Stimulated activated CD8-positive, alpha-beta memory T cell treated with anti-CD3 and anti-CD28 coated beads, Interleukin-7, amount 100 ng/mL, for 48 hours (primary cell): ENCODE results near the gene TIRAP.
A peak's percentile ranks its signal among the peaks of the same experiment; 100 is the strongest.
"Not testable (repeated sequence)": the region's sequence is repeated elsewhere in the genome, so short reads cannot be mapped to it uniquely, and the experiment has no call there.

ENCODE experiments used
- DNase-seq, 2 donors: peaks; one replicate each; pipeline ENCODE4 v3.0.0-alpha.2; 2020; ENCODE audit warnings: low read depth in 1 of 2; ENCODE audit errors: extremely low read depth in 1 of 2

TIRAP gene, protein sequence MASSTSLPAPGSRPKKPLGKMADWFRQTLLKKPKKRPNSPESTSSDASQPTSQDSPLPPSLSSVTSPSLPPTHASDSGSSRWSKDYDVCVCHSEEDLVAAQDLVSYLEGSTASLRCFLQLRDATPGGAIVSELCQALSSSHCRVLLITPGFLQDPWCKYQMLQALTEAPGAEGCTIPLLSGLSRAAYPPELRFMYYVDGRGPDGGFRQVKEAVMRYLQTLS

DNA sequence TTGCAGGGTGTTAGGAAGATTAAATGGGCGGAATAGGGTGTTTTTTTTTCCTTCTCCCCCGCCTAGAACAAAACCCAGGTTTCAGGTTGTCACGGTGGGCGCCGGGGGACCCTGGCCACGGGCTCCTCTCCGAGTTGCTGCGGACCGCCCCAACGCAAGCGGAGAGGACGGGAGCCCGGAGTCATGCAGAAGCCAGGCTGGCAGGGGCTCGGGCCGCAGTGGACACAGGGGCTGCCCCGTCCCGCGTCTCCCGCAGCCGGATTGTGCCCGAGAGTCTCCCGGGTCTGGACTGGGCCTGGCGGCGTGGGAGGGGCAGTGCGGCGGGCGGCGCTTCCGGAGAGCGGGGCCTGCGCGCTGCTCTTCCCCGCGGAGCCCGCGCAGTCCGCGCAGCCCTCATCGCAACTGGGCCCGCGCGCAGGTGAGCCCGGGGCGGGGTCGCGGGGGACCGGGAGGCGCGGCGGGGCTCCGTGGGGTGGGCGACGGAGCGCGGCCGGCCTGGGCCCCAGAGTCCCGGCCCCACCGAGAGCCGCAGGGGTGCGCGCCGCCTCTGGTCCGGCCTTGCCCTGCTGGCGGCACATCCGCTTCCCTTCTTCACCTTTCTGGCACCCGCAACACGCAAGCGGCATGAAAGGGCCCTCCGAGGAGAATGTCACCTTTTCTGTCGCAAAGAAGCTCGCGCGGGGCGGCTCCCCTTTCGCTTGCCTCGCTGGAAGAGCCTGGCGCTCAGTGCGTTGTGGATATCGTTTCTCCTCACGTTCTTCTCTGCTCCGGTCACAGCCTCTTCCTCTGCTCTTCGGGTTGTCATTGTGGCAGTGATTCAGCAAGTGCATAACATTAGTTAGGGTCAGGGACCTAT lies at the start of gene TIRAP:
Gene TIRAP, plus strand, starts transcription at position 358 of the 856 bp plus-strand sequence. CDS start 7,802 bp downstream, outside the sequence.
- DNase-seq, result peak in 1 of 2 donors; percentile 26

DNA sequence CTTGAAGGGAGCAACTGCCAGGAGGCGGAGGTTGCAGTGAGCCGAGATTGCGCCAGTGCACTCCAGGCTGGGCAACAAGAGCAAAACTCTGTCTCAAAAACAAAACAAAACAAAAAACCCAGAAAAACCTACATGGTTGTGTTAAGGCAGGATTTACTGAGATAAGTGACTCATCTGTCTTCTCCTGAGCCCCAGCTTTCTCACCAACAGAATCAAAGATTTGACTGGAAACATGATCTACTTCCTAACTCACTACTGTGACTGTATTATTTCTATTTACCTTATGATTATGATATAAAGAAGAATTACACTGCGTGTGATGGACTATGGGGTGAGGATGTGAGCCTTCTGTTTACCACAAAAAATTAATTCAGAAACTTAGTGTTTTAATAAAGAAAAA lies 49.5 kb upstream of the TIRAP start:
- DNase-seq, result no peak

DNA sequence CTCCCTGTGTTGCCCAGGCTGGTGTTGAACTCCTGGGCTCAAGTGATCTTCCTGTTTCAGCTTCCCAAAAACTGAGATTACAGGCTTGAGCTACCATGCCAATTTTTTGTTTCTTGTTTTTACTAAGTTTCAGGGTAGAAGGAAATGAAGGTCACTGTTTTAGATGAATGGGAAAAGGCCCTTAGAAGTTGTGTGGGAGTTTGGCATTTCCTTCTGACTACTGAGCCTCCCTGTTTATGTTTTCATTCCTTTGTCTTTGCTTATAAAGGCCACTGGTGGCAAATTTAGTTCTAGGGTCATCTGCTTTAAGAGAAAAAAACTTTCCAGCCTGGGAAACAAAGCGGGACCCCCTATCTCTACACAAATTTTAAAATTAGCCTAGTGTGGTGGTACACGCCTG lies 36.3 kb upstream of the TIRAP start:
- no peak for DNase-seq

DNA sequence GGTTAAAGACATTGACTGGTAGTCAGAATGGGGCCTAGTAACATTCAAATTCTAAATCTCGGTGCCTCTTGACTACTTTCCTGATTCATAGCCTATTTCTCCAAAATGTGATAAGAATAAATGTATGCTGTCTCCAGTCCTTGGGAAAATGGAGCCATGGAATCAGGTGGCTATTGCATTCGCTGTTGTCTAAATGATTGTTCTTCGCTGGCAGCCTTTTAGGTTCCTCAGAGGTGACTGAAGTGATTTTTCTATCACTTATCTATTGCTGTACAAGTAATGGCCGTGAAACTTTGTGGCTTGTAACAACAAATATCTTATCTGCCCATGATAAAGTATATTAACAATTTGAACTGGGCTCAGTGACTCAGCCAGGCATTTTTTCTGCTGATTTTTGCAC lies 29.6 kb upstream of the TIRAP start:
- DNase-seq, result no peak

DNA sequence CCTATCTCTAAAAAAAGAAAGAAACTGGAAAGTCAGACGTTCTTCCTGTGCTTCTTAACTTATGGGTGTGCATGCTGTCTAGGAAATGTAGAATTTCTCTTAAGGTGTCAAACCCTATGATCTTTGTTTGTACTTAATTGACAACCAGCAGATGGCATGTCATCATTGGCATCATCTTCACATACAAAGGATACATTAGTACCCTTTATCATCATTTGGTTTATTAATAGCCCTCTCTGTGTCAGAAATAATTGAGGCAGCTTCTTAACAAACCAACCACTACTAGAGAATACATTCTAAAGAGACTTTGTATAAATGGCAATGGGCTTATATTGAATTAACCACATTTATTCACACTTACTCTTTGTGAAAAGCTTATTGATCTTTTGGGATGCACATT lies 28.1 kb upstream of the TIRAP start:
- no peak for DNase-seq

DNA sequence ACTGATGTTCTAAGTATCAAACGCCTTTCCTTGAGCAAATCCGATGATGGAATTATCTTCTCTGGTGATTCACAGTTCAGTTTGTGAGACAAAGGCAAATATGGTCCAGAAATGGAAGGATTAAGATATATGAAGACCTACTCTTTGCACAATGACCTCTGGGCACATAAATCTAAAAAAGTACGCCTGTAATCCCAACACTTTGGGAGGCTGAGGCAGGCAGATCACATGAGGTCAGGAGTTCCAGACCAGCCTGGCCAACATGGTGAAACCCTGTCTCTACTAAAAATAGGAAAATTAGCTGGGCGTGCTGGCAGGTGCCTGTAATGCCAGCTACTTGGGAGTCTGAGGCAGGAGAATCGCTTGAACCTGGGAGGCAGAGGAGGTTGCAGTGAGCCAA lies 27.4 kb upstream of the TIRAP start:
- not testable (repeated sequence) for DNase-seq

DNA sequence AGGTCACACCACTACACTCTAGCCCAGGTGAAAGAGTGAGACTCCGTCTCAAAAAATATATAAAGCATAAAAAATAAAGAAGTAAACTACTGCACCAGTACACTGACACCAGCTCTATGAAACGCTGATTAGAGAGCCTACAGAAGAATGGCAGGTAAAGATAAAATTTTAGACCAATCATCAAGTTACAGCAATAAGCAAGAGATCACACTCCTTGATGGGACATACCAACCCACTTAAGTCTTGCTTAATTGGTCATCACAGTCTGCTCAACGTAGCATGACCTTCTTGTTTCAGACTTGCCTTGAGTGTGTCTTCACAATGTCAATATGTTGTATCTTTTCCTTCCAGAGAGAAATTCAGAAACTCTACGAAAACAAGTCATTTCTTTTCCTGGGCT lies 26.7 kb upstream of the TIRAP start:
- DNase-seq, result no peak

DNA sequence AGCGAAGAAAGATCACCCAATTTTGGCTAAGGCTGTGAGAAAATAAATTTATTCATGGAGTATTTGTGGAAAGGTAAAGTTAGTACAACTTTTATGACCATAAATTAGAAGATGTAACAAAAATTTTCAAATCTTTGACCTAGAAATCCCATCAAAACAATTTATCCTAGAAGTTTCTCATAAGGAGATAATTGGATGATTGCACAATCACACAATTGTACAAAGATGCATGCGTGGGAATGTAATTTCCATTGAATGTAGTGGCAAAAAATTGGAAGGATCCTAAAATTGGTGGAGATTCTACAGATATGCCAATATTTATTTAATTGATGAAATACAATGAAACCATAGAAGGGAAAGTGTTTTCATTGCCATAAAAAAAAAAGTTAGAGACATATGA lies 25.7 kb upstream of the TIRAP start:
- no peak for DNase-seq

DNA sequence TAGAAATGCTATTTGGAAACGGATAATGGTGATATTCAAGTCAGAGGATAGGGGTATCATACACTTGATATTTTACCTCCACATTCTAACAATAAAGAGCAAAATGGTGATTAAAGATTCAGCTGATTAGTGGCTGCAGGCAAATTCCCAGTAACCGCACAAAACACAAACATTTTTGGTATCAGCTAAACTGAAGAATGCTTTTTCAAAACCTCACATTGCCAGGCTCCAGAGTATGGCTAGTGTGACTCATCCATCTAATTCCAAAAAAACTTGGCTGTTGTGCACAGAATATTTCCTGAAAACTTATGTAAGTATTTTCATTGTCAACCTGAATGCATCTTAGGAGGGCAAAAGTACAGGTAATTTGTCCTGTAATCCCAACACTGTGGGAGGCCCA lies 25.1 kb upstream of the TIRAP start:
- DNase-seq, result no peak

DNA sequence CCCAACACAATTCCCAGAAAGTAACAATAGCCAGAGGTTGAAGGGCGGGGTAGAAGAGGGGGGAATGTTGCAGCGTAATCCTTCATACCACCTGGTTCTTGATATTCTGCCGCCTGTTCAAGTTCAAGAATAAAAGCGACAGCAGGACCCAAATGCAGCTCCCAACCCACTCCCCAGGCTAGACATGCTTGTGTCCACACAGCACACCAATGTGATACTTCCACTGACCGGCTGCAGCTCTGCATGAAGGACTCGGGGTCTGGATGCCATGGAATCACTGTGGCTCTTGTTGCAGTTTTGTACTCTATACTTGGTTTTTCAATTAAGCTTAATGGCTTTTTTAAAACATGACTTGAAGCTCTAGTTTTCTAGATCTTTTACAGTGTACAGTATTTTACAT lies 20.7 kb upstream of the TIRAP start:
- no peak for DNase-seq

DNA sequence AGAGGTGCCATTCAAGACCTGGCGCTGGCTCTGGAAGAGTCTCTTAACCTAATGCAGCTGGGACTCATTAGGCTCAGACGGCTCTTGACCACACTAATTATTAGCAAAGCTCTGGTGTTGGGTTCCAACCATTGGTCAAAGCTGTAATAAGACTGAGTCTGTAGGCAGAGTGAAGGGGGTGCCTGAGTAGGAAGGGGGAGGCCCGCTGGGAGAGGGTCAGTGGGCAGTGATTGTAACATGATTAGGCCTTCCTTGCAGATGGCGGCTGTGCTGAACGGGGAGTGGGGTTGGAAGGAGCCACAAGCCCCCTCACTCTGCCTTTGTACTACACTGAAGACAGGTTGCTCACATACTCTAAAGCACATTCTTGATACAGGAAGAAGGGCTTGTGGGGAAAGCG lies 19.4 kb upstream of the TIRAP start:
- DNase-seq, result no peak

DNA sequence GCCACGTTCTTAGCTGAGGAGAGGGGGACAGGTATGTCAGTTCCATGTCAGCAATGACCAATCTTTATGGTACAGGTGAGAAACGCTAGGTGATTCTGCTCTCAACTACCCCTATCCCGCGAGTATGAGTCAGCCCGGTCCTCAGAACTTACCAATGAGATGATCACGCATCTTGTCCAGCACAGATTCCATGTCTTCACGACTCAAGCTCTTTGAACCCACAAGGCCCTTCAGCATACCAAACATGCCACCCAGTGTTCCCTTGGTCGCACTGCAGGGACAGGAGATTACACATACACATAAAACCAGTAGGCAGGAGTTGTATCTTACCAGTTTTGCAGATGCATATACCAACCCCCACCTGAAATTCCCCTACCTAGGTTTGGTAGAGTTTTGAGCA lies 17.1 kb upstream of the TIRAP start:
- no peak for DNase-seq

DNA sequence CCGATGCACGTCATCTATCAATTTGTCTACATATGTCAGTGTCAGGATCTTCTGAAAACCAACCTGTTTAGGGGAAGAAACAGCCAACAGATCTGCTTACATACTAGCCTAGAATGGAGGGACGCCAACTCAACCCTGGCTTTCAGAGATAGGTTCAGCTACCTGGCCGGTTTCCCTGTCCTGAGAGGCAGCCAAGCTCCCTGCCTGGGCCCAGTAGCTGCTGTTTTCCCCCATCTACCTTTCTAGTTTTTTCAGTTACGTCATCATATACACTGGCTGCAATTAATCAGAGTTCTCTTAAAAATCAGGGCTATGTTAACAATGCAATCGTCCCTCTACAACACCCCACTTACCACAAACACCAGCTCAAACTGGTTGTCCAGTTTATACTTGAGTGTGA lies 15.2 kb upstream of the TIRAP start:
- no peak for DNase-seq

DNA sequence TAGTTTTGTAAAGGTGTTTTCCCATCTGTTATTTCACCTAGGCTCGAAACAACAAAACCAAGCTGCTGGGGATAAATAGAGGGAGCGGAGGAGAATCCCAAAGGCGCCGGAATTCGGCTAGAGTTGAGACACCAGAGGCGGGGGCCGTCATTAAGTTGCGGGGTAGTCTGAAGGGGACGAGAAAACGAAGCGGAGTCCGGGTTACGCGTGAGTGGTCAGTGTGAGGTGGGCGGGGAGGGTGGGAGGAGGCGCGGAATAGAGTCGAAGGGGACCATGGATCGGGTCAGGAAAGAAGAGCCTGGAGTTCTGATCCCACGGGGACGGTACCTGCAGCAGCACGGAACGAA lies 14.6 kb upstream of the TIRAP start:
- DNase-seq, result no peak

DNA sequence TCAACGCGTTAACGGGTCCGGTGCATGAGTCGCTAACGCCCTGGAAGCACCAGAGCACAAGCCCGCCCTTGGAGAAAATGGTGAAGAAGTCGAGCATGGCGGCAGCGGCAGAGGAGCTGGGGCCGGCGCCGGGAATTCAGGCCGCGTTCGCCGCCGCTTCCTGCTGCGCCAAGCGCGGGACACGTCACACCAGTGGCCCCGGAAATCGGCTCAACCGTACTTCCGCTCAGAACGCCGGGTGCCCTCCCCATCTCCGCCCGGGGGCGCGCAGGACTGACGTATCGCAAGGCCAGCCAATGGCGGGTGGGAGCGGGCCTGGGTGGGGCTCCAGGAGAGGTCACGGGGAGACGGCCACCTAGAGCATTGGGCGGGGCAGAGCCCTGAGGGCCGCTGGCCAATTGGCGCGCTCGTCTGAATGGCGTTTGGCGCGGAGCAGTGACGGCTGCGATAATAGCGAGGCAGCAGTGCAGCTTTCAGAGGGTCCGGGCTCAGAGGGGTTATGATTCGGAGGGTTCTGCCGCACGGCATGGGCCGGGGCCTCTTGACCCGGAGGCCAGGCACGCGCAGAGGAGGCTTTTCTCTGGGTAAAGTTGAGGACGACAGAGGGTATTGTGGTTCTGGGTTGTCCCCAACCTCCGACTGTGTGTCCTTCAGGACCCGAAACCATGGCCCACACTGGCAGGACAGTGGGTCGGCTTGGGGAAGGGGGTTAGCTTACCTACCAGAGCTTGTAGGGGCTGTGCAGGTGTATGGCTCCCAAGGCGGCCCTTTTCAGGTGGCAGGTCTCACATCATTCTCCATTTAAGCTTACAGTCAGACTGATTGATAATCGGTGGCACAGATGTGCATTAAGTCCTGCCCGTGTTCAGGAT lies 13.9 kb upstream of the TIRAP start, which contains the start of the genes FOXRED1 and SRPRA:
Gene FOXRED1, plus strand, starts transcription at position 447 of the 872 bp plus-strand sequence. Its CDS starts 53 bp downstream, at position 500.
Gene SRPRA, minus strand, starts transcription at position 188 of the 872 bp plus-strand sequence. Its CDS starts 91 bp downstream, at position 97.
- DNase-seq, result peak; percentile 99 to 100

DNA sequence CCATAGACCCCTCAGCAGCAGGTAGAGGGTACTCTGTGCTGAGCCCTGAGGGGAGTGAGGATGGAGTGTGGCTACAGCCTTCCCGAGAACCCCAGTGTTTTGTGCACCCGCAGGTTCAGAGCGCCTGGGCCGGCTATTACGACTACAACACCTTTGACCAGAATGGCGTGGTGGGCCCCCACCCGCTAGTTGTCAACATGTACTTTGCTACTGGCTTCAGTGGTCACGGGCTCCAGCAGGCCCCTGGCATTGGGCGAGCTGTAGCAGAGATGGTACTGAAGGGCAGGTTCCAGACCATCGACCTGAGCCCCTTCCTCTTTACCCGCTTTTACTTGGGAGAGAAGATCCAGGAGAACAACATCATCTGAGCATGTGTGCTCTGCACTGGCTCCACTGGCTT lies 5.6 kb upstream of the TIRAP start:
- DNase-seq, result no peak

DNA sequence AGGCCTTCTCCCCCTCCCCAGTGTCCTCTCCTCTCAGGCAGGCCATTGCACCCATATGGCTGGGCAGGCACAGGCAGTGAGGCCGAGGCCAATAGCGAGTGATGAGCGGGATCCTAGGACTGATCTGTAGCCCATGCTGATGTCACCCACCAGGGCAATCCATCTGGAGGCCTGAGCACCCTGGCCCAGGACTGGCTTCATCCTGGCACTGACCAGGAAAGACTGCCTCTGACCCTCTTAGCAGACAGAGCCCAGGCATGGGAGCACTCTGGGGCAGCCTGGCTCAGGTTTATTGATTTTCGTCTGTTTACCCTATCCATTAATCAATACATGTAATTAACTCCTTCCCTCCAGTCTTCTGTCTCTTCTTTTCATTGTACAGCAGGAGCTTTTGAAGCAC lies 5.1 kb upstream of the TIRAP start:
- DNase-seq, result no peak

DNA sequence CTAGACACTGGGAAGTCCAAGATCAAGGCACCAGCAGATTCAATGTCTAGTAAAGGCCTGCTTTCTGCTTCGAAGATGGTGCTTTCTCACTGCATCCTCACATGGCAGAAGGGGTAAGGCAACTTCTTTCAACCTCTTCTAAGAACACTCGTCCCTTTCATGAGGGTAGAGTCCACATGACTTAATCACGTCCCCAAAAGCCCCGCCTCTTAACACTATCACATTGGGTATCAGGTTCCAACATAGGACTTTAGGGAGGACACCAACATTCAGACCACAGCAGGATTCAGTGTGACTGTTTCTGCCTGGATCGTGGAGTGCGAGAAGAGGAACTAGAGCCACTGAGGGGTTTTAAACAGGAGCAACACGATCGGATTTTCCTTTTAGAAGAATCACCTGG lies 3.7 kb upstream of the TIRAP start:
- DNase-seq, result no peak

DNA sequence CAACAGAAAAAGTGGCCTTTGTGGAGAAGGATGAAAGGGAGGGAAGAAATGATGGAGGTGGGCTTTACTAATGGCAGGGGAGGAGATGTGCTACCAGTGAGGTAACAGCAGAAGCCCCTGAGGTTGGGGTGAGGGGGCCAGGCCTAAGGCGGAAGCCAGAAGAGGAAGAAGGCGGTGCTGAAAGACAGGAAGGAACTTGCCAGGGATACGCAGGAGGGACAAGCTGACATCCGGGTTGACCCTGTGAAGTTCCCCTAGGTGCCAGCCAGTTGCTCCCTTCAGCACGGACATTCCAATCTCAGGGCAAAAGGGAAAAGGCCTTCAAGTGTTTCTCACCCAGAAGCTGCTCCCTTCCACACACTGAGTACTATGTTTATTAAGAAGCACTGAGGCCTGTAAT lies 2.3 kb upstream of the TIRAP start:
- no peak for DNase-seq

DNA sequence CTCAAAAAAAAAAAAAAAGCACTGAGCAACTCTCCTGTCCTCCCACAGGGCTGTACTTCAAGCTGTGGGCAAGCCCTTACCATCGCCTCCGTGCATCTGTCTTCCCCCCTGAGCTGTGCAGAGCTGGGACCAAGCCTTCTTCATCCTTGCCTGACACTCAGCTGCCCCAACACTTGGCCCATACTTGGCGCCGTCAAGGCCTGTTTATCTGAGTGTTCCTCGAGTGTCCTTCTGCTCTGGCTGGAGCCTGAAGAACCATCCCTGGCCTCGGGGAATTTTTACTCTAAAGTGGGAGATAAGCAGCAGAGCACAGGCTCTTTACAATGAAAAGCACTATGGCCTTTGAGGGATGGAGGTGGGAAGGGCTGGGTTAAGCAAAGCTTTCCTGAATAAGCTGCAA lies 1.6 kb upstream of the TIRAP start:
- DNase-seq, result no peak

DNA sequence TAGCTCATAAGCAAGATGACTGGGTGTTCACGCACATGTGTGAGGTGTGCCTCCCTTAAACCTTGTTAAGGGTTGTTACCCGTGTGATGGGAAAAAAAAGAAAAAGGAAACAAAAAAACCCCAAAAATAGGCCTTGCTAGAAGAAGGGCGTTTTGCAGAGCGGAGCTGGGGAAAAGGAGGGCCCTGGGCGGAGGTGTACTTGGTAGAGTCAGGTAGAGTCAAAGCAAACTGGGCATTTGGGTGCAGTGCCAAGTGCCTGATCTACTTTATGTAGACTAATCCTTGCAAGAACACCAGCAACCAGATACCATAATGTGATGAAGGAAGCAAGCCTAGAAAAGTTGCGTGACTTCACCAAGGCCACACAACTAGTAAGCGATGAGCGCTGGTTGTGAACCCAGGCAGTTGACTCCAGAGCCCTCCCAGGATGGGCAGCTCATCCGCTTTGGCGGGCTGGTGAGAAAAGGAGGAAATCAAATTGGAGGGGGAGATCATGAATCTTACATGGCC lies 1.2 kb upstream of the TIRAP start:
- DNase-seq, result no peak
